T-helper 2 cell (primary cell): ENCODE data around the gene LMAN2.
"Not testable (repeated sequence)": the region's sequence is repeated elsewhere in the genome, so short reads cannot be mapped to it uniquely, and the experiment has no call there.

Experiments used
- DNase-seq, 5 experiments: peaks; one replicate each; pipeline versions ENCODE4 v3.0.0 to v3.0.0-alpha.2; 2012 to 2022

The LMAN2 gene

GRCh38 chr5:177346820-177347219, 4.6 kb downstream of the LMAN2 start:
- DNase-seq: no peak

GRCh38 chr5:177344891-177345290, 6.6 kb downstream of the LMAN2 start:
- no peak for DNase-seq

GRCh38 chr5:177343777-177344176, 7.7 kb downstream of the LMAN2 start:
- no peak for DNase-seq

GRCh38 chr5:177343000-177343399, 8.5 kb downstream of the LMAN2 start:
- not testable (repeated sequence) for DNase-seq

GRCh38 chr5:177339107-177339638, 12.3 kb downstream of the LMAN2 start:
- DNase-seq: no peak

- DNase-seq: no peak
Measured at GRCh38 chr5:177338251-177339106, 13.0 kb downstream of the LMAN2 start.

GRCh38 chr5:177336603-177337494, 14.6 kb downstream of the LMAN2 start:
- DNase-seq: no peak

- DNase-seq: peak in 1 of 5 experiments; percentile 57
Measured at GRCh38 chr5:177336112-177336511, 15.4 kb downstream of the LMAN2 start.

- DNase-seq: no peak
Measured at GRCh38 chr5:177335701-177336065, 15.8 kb downstream of the LMAN2 start.

- DNase-seq: no peak
Measured at GRCh38 chr5:177334781-177335700, 16.4 kb downstream of the LMAN2 start.

- no peak for DNase-seq
Measured at GRCh38 chr5:177334155-177334551, 17.3 kb downstream of the LMAN2 start.

- no peak for DNase-seq
Measured at GRCh38 chr5:177333420-177334154, 17.9 kb downstream of the LMAN2 start.

- no peak for DNase-seq
Measured at GRCh38 chr5:177332896-177333260, 18.6 kb downstream of the LMAN2 start.

GRCh38 chr5:177332031-177332895, 19.2 kb downstream of the LMAN2 start:
- DNase-seq: no peak

GRCh38 chr5:177330991-177331842, 20.3 kb downstream of the LMAN2 start:
- no peak for DNase-seq

- DNase-seq: no peak
Measured at GRCh38 chr5:177329883-177330282, 21.6 kb downstream of the LMAN2 start.

GRCh38 chr5:177328545-177329231, 22.8 kb downstream of the LMAN2 start:
- DNase-seq: no peak

- DNase-seq: no peak
Measured at GRCh38 chr5:177327539-177328522, 23.6 kb downstream of the LMAN2 start.
